CD14-positive monocyte (primary cell): ENCODE measurements around the gene VPS8. TPM values are rescaled to one million over a fixed set of nuclear protein-coding genes. Genes with fewer than 3 reads are reported as not detected.

ENCODE experiments used
- DNase-seq, 3 donors: peaks; one replicate each; pipeline ENCODE4 v3.0.0-alpha.2; 2011 to 2022
- H2AFZ ChIP-seq: 2 replicates; pipeline ENCODE4 v1.6.0; 2012; ENCODE audit warnings: mild to moderate bottlenecking, low read depth, low read length, inconsistent platforms; ENCODE audit not compliant: insufficient read depth, poor library complexity, severe bottlenecking
- H3K27ac ChIP-seq, 2 donors: 1 replicate in 1 of 2; 2 replicates in 1 of 2; pipeline ENCODE4 v1.5.1; 2012 to 2013; ENCODE audit warnings: low read length in 2 of 2, control low read depth in 1 of 2, inconsistent platforms in 1 of 2, low read depth in 1 of 2, mild to moderate bottlenecking in 1 of 2
- H3K27me3 ChIP-seq, 2 donors: one replicate each; pipeline versions ENCODE4 v1.6.0 to v1.6.1; 2011 to 2013; ENCODE audit warnings: low read length in 2 of 2; ENCODE audit not compliant: control insufficient read depth in 2 of 2, insufficient read depth in 2 of 2
- H3K36me3 ChIP-seq, 2 donors: replicated peaks in 1 of 2; 1 replicate in 1 of 2; 2 replicates in 1 of 2; pipeline versions ENCODE4 v1.5.1 to v1.6.1; 2012 to 2013; ENCODE audit warnings: low read length in 2 of 2, control low read depth in 1 of 2, inconsistent platforms in 1 of 2, mild to moderate bottlenecking in 1 of 2; ENCODE audit not compliant: insufficient read depth in 2 of 2, control insufficient read depth in 1 of 2
- H3K4me1 ChIP-seq, 2 donors: 1 replicate in 1 of 2; 2 replicates in 1 of 2; pipeline versions ENCODE4 v1.5.1 to v1.6.1; 2012 to 2013; ENCODE audit warnings: low read length in 2 of 2, control low read depth in 1 of 2, inconsistent platforms in 1 of 2, mild to moderate bottlenecking in 1 of 2, moderate library complexity in 1 of 2; ENCODE audit not compliant: insufficient read depth in 2 of 2, control insufficient read depth in 1 of 2
- H3K4me2 ChIP-seq: replicated peaks from 2 replicates; pipeline ENCODE3; 2012; ENCODE audit warnings: low read length, moderate library complexity, mild to moderate bottlenecking; ENCODE audit not compliant: poor library complexity, severe bottlenecking; ENCODE audit errors: extremely low read depth
- H3K4me3 ChIP-seq, 3 experiments: fragments of 200-600 bp in 1 of 3; sonication (generic) in 1 of 3; replicated peaks in 1 of 3; 1 replicate in 2 of 3; 2 replicates in 1 of 3; pipeline ENCODE4 v1.5.1; 2011 to 2013; ENCODE audit warnings: low read length in 3 of 3, mild to moderate bottlenecking in 3 of 3, control low read depth in 2 of 3, low read depth in 2 of 3, inconsistent platforms in 1 of 3, moderate library complexity in 1 of 3
- H3K79me2 ChIP-seq: 2 replicates; pipeline ENCODE4 v1.6.0; 2012; ENCODE audit warnings: mild to moderate bottlenecking, control low read depth, inconsistent platforms, low read length, moderate library complexity; ENCODE audit not compliant: insufficient read depth
- H3K9ac ChIP-seq: 2 replicates; pipeline ENCODE4 v1.6.0; 2017; ENCODE audit warnings: low read length, mild to moderate bottlenecking; ENCODE audit not compliant: insufficient read depth, poor library complexity, severe bottlenecking
- H3K9me3 ChIP-seq, 2 donors: replicated peaks in 1 of 2; 1 replicate in 1 of 2; 2 replicates in 1 of 2; pipeline versions ENCODE4 v1.5.1 to v1.6.1; 2012 to 2013; ENCODE audit warnings: low read length in 2 of 2, control low read depth in 1 of 2; ENCODE audit not compliant: control insufficient read depth in 1 of 2, insufficient read depth in 1 of 2
- H4K20me1 ChIP-seq: 2 replicates; pipeline ENCODE4 v1.6.0; 2012; ENCODE audit warnings: mild to moderate bottlenecking, low read length, control low read depth, moderate library complexity; ENCODE audit not compliant: insufficient read depth
- H3K27ac Mint-ChIP-seq, 7 donors: one replicate each; pipeline ENCODE4 v1.8.0; 2020; ENCODE audit warnings: mild to moderate bottlenecking in 7 of 7, mixed read lengths in 7 of 7, moderate library complexity in 6 of 7, inconsistent platforms in 2 of 7
- H3K27me3 Mint-ChIP-seq, 3 donors: one replicate each; pipeline ENCODE4 v1.8.0; 2021 to 2022; ENCODE audit warnings: low read depth in 3 of 3, mild to moderate bottlenecking in 3 of 3, mixed read lengths in 3 of 3, moderate library complexity in 3 of 3, inconsistent platforms in 1 of 3
- H3K36me3 Mint-ChIP-seq, 2 donors: one replicate each; pipeline ENCODE4 v1.8.0; 2020; ENCODE audit warnings: mixed read lengths in 2 of 2, inconsistent platforms in 1 of 2, mild to moderate bottlenecking in 1 of 2
- H3K4me1 Mint-ChIP-seq: one replicate; pipeline ENCODE4 v1.8.0; 2020; ENCODE audit warnings: mild to moderate bottlenecking, mixed read lengths
- H3K4me3 Mint-ChIP-seq, 2 donors: one replicate each; pipeline ENCODE4 v1.8.0; 2020; ENCODE audit warnings: mild to moderate bottlenecking in 2 of 2, mixed read lengths in 2 of 2, moderate library complexity in 1 of 2
- H3K9me3 Mint-ChIP-seq, 7 donors: one replicate each; pipeline ENCODE4 v1.8.0; 2020 to 2022; ENCODE audit warnings: mixed read lengths in 7 of 7, mild to moderate bottlenecking in 6 of 7, moderate library complexity in 6 of 7, inconsistent platforms in 2 of 7
- CTCF ChIP-seq: fragments of 200-600 bp; IDR thresholded peaks from one replicate; pipeline ENCODE4 v1.8.0; 2022; ENCODE audit warnings: antibody characterized with exemption, mild to moderate bottlenecking
- WGBS: methylation state at CpG from one replicate; pipeline ENCODE4 v1.1.5; 2013; ENCODE audit warnings: missing lambda C conversion rate; ENCODE audit not compliant: insufficient coverage; 5-methylcytosine and 5-hydroxymethylcytosine counted together
- intact Hi-C, 2 donors: fragments of 100-400 bp; cut with micrococcal nuclease; formaldehyde crosslinking; loops; one replicate each; pipeline versions ENCODE4 v1.15.0 to v1.15.1; 2023
- polyA plus RNA-seq, 3 donors: library from polyadenylated mRNA; depleted of rRNA in 1 of 3; unstranded in 2 of 3; stranded (reverse) in 1 of 3; fragments of 300-500 nt in 2 of 3; fragments of >200 nt in 1 of 3; fragmentation: Illumina TruSeq in 2 of 3; gene quantifications; 1 replicate in 2 of 3; 2 replicates in 1 of 3; pipeline ENCODE4 v1.2.3, GENCODE V29; 2012 to 2021

VPS8 gene
- polyA plus RNA-seq, 3 donors, result 22.0 to 42.3 (median 29.2) TPM

GRCh38 chr3:184912163-184912562 lies 100.2 kb downstream of the VPS8 start:
- Mint-ChIP-seq H3K27me3 (no peaks in the 10 kb centered on the region), H3K4me3 (no peak overlapping the region), H3K27ac (no peak overlapping the region), H3K4me1 (no peaks in the 10 kb centered on the region), H3K9me3 (no peaks in the 10 kb centered on the region), H3K36me3 (peaks cover 80 to 82% of the 10 kb centered on the region in 2 donors)
- no peaks in the 10 kb centered on the region for H3K79me2 ChIP-seq
- H3K9ac ChIP-seq, result no peak overlapping the region
- H3K27ac ChIP-seq, result no peak overlapping the region
- H3K4me2 ChIP-seq, result no peak overlapping the region
- no peaks in the 10 kb centered on the region for H3K9me3 ChIP-seq
- H3K27me3 ChIP-seq, result no peaks in the 10 kb centered on the region
- H3K4me3 ChIP-seq, result no peak overlapping the region
- no peak overlapping the region for H2AFZ ChIP-seq
- WGBS, result no CpG with 5 or more reads among the region's 7 CpGs
- peaks cover 48 to 96% of the 10 kb centered on the region in 2 donors for H3K36me3 ChIP-seq
- peaks cover 3% of the 10 kb centered on the region for H4K20me1 ChIP-seq
- no peak for TF ChIP-seq CTCF
- intact Hi-C loops, result no loop called here
- no peaks in the 10 kb centered on the region for H3K4me1 ChIP-seq
- no peak for DNase-seq

- Histone ChIP-seq H3K9ac (no peak overlapping the region), H3K4me3 (no peak overlapping the region), H4K20me1 (no peaks in the 10 kb centered on the region), H3K9me3 (no peaks in the 10 kb centered on the region), H3K4me2 (no peak overlapping the region), H3K36me3 (peaks cover 60 to 96% of the 10 kb centered on the region in 2 donors), H3K4me1 (no peaks in the 10 kb centered on the region), H3K79me2 (no peaks in the 10 kb centered on the region), H3K27me3 (no peaks in the 10 kb centered on the region), H2AFZ (no peak overlapping the region), H3K27ac (no peak overlapping the region)
- Mint-ChIP-seq H3K4me3 (no peak overlapping the region), H3K9me3 (no peaks in the 10 kb centered on the region), H3K27me3 (no peaks in the 10 kb centered on the region), H3K36me3 (peaks cover 80 to 82% of the 10 kb centered on the region in 2 donors), H3K27ac (no peak overlapping the region), H3K4me1 (no peaks in the 10 kb centered on the region)
- intact Hi-C loops, result no loop called here
- DNase-seq, result no peak
- WGBS, result 100% methylated on average over 1 of the region's 5 CpGs
- TF ChIP-seq CTCF, result no peak
Measured at GRCh38 chr3:184914628-184915027, 102.7 kb downstream of the VPS8 start.
